Measurements from ENCODE around the gene MBP. TPM values are rescaled to one million over a fixed set of nuclear protein-coding genes. Genes with fewer than 3 reads are reported as not detected.

The MBP gene
- total and polyA plus RNA-seq, 10 of the 15 experiments (the other 5 are each of a cell fraction or from before 2014, with no cell fraction given) = 12.2 to 67.8 (median 42.1) TPM

- TF ChIP-seq, protein P1, sequence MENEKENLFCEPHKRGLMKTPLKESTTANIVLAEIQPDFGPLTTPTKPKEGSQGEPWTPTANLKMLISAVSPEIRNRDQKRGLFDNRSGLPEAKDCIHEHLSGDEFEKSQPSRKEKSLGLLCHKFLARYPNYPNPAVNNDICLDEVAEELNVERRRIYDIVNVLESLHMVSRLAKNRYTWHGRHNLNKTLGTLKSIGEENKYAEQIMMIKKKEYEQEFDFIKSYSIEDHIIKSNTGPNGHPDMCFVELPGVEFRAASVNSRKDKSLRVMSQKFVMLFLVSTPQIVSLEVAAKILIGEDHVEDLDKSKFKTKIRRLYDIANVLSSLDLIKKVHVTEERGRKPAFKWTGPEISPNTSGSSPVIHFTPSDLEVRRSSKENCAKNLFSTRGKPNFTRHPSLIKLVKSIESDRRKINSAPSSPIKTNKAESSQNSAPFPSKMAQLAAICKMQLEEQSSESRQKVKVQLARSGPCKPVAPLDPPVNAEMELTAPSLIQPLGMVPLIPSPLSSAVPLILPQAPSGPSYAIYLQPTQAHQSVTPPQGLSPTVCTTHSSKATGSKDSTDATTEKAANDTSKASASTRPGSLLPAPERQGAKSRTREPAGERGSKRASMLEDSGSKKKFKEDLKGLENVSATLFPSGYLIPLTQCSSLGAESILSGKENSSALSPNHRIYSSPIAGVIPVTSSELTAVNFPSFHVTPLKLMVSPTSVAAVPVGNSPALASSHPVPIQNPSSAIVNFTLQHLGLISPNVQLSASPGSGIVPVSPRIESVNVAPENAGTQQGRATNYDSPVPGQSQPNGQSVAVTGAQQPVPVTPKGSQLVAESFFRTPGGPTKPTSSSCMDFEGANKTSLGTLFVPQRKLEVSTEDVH (IDR thresholded peaks at IDR 0.05; ENCODE audit: low read depth, partially characterized antibody) = no peak
- no peak for TF ChIP-seq POLR2A (IDR thresholded peaks at IDR 0.05; ENCODE audit: low read depth, low read length)
- TF ChIP-seq TARDBP (IDR thresholded peaks at IDR 0.05; ENCODE audit: borderline replicate concordance) = no peak
- TF ChIP-seq BHLHE40 (IDR thresholded peaks at IDR 0.05; ENCODE audit: borderline replicate concordance in 1 of 2, low read depth in 2 of 2, low read length in 1 of 2) = no peak
- TF ChIP-seq PAX8 (IDR thresholded peaks at IDR 0.05) = no peak
- TF ChIP-seq IKZF1 (conservative IDR thresholded peaks at IDR 0.05) = no peak
- no peak for TF ChIP-seq WRNIP1 (IDR thresholded peaks at IDR 0.05; ENCODE audit: borderline replicate concordance, low read depth, low read length)
- TF ChIP-seq NR2C1 (IDR thresholded peaks at IDR 0.05) = no peak
- no peak for TF ChIP-seq IKZF2 (IDR thresholded peaks at IDR 0.05)
- TF ChIP-seq IRF3 (IDR thresholded peaks at IDR 0.05) = no peak
- no peak for TF ChIP-seq BACH1 (IDR thresholded peaks at IDR 0.05; ENCODE audit: borderline replicate concordance)
- TF ChIP-seq TBL1XR1 (IDR thresholded peaks at IDR 0.05; ENCODE audit: low read depth, low read length) = no peak
- TF ChIP-seq CREB1 (IDR thresholded peaks at IDR 0.05; ENCODE audit: low read depth) = no peak
- TF ChIP-seq KAT2A (conservative IDR thresholded peaks at IDR 0.05; ENCODE audit: control insufficient read depth, low read depth, low read length) = no peak
- WGBS (ENCODE audit: insufficient coverage, insufficient replicate concordance, low lambda C conversion rate, missing lambda C conversion rate) = 52% methylated on average over 1 of the region's 1 CpG
- H3K27me3 ChIP-seq (replicated peaks in 1 of 2; ENCODE audit: control insufficient read depth in 2 of 2, insufficient read depth in 2 of 2, low read length in 1 of 2) = no peaks in the 10 kb centered on the region
- H4K20me1 ChIP-seq (ENCODE audit: control insufficient read depth, insufficient read depth) = no peaks in the 10 kb centered on the region
- no peaks in the 10 kb centered on the region for H3K79me2 ChIP-seq (ENCODE audit: control insufficient read depth, insufficient read depth, low read length)
- ATAC-seq (no peak), DNase-seq (ENCODE audit: low read depth, low spot score) (no peak), FAIRE-seq (no peak)
- ChIA-PET CTCF (interaction anchor here (0.7 to 9.3 kb wide), 4 partner anchors 13 to 134 kb away, joined by 3 to 62 read pairs (median 6); no protein-coding TSS in a partner anchor), RAD21 (ENCODE audit: unreplicated experiment) (interaction anchor here (1.0 kb wide), 1 partner anchor 45 kb away, joined by 4 read pairs; no protein-coding TSS in a partner anchor), SMC1A (ENCODE audit: uncharacterized antibody, unreplicated experiment) (interaction anchor here (1.0 to 2.0 kb wide), 3 partner anchors 26 to 135 kb away, joined by 4 to 7 read pairs (median 5); no protein-coding TSS in a partner anchor), POLR2A (no interaction called here)
- H3K27ac ChIP-seq (ENCODE audit: control insufficient read depth, insufficient read depth) = no peak overlapping the region
- no peak overlapping the region for H3K4me3 ChIP-seq
- in situ Hi-C loops (cut with MboI) = no loop called here
- no TSS peak for BruUV-seq (replicated peaks)
- H3K9me3 ChIP-seq (replicated peaks; ENCODE audit: control insufficient read depth, insufficient read depth, low read length) = no peaks in the 10 kb centered on the region
- no peak overlapping the region for H3K4me2 ChIP-seq (ENCODE audit: control insufficient read depth, insufficient read depth)
- intact Hi-C loops (cut with micrococcal nuclease; ENCODE audit: unreplicated experiment) = no loop called here
- no peak overlapping the region for H3K9ac ChIP-seq (ENCODE audit: control insufficient read depth, insufficient read depth, low read length)
- peaks cover 7 to 8% of the 10 kb centered on the region in 2 experiments; a peak in 3 of 4 replicates for H3K36me3 ChIP-seq (ENCODE audit: control insufficient read depth in 2 of 2, insufficient read depth in 2 of 2, low read length in 1 of 2)
- no peaks in the 10 kb centered on the region for H3K4me1 ChIP-seq (ENCODE audit: control insufficient read depth, insufficient read depth, low read length)
- H2AFZ ChIP-seq (ENCODE audit: control insufficient read depth, low read depth, low read length) = no peak overlapping the region
Observed at GRCh38 chr18:76937597-76937996, 195.0 kb downstream of the MBP start.

All from GM12878 (cell line).